Skeletal muscle tissue (tissue), 4 donors: ENCODE data around the gene SORCS1. TPM values are rescaled to one million over a fixed set of nuclear protein-coding genes. Genes with fewer than 3 reads are reported as not detected.

ENCODE experiments used
- H3K27ac ChIP-seq: one replicate; pipeline ENCODE4 v1.7.0; 2013; ENCODE audit warnings: mild to moderate bottlenecking, low read depth, low read length, inconsistent platforms
- H3K27me3 ChIP-seq, 3 donors: one replicate each; pipeline ENCODE4 v1.7.0; 2013; ENCODE audit warnings: low read length in 3 of 3; ENCODE audit not compliant: control insufficient read depth in 3 of 3, insufficient read depth in 3 of 3
- H3K36me3 ChIP-seq, 3 donors: one replicate each; pipeline ENCODE4 v1.7.0; 2013; ENCODE audit warnings: low read length in 3 of 3; ENCODE audit not compliant: control insufficient read depth in 3 of 3, insufficient read depth in 3 of 3
- H3K4me1 ChIP-seq, 3 donors: one replicate each; pipeline ENCODE4 v1.7.0; 2013; ENCODE audit warnings: low read length in 3 of 3, mild to moderate bottlenecking in 3 of 3; ENCODE audit not compliant: control insufficient read depth in 3 of 3, insufficient read depth in 3 of 3
- H3K4me3 ChIP-seq, 3 donors: one replicate each; pipeline ENCODE4 v1.7.0; 2013; ENCODE audit warnings: low read length in 3 of 3
- H3K9ac ChIP-seq, 3 donors: one replicate each; pipeline ENCODE4 v1.7.0; 2013; ENCODE audit warnings: low read length in 3 of 3, mild to moderate bottlenecking in 3 of 3, moderate library complexity in 2 of 3, low read depth in 1 of 3
- H3K9me3 ChIP-seq, 3 donors: one replicate each; pipeline ENCODE4 v1.7.0; 2013; ENCODE audit warnings: low read length in 3 of 3; ENCODE audit not compliant: control insufficient read depth in 3 of 3
- total RNA-seq: library from RNA; depleted of rRNA; stranded (reverse); fragments of >200 nt; gene quantifications from one replicate; pipeline ENCODE4 v1.2.3, GENCODE V29; 2014
- donor health status: Osteomylitis.

The SORCS1 gene
- total RNA-seq, 1 donor from 2014 or later, result 4.2 TPM

DNA sequence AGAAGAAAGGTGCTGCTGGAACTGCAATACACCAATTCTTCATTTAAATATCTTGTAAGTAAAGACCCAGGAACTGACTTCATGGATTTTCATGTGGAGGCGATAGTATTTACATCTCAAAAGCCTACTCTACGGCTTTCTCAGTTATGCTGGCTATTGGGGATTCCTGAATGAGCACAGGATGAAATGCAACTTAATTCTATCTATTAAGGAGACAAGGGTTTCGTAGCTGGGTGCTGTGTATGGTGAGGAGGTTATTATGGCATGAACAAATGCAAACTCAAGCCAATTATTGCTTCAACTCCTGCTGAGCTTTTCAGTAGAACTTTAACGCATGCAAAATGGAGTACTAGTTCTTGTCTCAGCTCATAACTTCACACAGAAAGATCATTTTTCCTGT, 251.2 kb downstream of the SORCS1 start:
- no peaks in the 10 kb centered on the region for H3K27me3 ChIP-seq
- no peak overlapping the region for H3K4me3 ChIP-seq
- no peaks in the 10 kb centered on the region for H3K36me3 ChIP-seq
- H3K4me1 ChIP-seq, result no peaks in the 10 kb centered on the region
- no peak overlapping the region for H3K27ac ChIP-seq
- H3K9ac ChIP-seq, result no peak overlapping the region
- no peaks in the 10 kb centered on the region for H3K9me3 ChIP-seq

DNA sequence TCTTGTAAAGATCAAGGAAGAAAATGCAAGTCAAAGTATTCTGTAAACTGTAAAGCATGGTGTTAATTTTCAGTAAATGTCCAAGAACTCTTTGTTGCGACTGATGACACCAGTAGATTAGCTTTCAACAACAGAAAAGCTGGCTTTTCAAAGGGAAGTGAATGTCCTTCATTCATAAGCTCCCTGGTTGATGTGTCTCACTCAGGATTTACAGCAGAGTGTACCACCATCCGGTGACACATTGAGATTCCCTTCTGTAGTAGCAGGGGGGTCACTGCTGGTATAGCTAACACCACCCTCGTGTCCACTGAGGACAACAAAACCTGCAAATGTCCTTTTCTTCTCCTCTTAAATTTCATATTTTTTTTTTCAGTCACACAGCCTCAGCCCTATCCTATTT, 253.4 kb downstream of the SORCS1 start:
- Histone ChIP-seq H3K36me3 (no peaks in the 10 kb centered on the region), H3K27ac (no peak overlapping the region), H3K27me3 (no peaks in the 10 kb centered on the region), H3K9me3 (no peaks in the 10 kb centered on the region), H3K9ac (no peak overlapping the region), H3K4me1 (no peaks in the 10 kb centered on the region), H3K4me3 (no peak overlapping the region)

- Histone ChIP-seq H3K27me3 (no peaks in the 10 kb centered on the region), H3K4me1 (no peaks in the 10 kb centered on the region), H3K4me3 (no peak overlapping the region), H3K9me3 (no peaks in the 10 kb centered on the region), H3K9ac (no peak overlapping the region), H3K36me3 (no peaks in the 10 kb centered on the region), H3K27ac (no peak overlapping the region)
Observed at GRCh38 chr10:106910666-106911065, 253.8 kb downstream of the SORCS1 start.

DNA sequence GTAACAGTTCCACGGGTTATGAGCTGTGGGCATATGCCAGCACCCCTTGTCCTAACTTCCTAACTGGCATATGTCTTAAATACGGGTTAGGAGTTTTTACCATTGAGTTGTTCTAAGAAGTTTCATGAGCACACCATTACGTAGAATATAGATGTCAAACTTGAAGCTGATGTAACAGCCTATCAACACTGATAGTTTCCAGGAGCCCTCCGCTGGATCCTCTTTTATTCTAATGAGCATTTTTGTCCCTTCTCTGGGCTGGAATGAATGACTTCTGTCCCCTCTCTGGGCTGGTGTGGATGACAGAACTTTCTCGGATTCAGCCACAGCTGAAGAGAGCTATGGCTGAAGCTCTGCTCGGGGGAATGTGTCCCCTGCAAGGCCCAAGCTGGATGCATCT, 256.3 kb downstream of the SORCS1 start:
- no peaks in the 10 kb centered on the region for H3K4me1 ChIP-seq
- H3K27me3 ChIP-seq, result no peaks in the 10 kb centered on the region
- H3K9me3 ChIP-seq, result no peaks in the 10 kb centered on the region
- no peak overlapping the region for H3K4me3 ChIP-seq
- no peaks in the 10 kb centered on the region for H3K36me3 ChIP-seq
- no peak overlapping the region for H3K27ac ChIP-seq
- H3K9ac ChIP-seq, result no peak overlapping the region

- no peak overlapping the region for H3K27ac ChIP-seq
- H3K9me3 ChIP-seq, result no peaks in the 10 kb centered on the region
- no peak overlapping the region for H3K9ac ChIP-seq
- no peaks in the 10 kb centered on the region for H3K27me3 ChIP-seq
- H3K36me3 ChIP-seq, result no peaks in the 10 kb centered on the region
- H3K4me1 ChIP-seq, result no peaks in the 10 kb centered on the region
- no peak overlapping the region for H3K4me3 ChIP-seq
Observed at GRCh38 chr10:106904209-106904608, 260.3 kb downstream of the SORCS1 start.

DNA sequence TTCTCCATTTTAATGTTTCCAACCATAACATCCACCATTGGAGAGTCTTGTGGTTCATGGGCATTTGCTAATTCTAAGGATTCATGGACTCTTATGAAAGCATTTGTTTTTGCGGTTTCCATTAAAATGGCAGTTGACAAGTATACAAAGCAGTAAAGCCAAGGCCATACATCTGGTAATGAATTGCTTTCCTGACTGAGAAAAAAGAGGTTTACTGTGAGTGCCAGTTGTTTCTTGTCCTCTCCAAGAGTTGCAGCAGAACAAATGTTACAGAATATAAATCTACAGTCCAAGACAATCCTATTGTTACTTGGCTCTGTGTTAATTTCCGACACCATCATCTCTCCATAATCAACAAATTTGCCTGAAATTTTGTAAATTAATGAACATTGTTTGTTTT, 261.3 kb downstream of the SORCS1 start:
- no peaks in the 10 kb centered on the region for H3K9me3 ChIP-seq
- H3K4me1 ChIP-seq, result no peaks in the 10 kb centered on the region
- no peaks in the 10 kb centered on the region for H3K27me3 ChIP-seq
- H3K9ac ChIP-seq, result no peak overlapping the region
- H3K36me3 ChIP-seq, result no peaks in the 10 kb centered on the region
- H3K4me3 ChIP-seq, result no peak overlapping the region
- H3K27ac ChIP-seq, result no peak overlapping the region

DNA sequence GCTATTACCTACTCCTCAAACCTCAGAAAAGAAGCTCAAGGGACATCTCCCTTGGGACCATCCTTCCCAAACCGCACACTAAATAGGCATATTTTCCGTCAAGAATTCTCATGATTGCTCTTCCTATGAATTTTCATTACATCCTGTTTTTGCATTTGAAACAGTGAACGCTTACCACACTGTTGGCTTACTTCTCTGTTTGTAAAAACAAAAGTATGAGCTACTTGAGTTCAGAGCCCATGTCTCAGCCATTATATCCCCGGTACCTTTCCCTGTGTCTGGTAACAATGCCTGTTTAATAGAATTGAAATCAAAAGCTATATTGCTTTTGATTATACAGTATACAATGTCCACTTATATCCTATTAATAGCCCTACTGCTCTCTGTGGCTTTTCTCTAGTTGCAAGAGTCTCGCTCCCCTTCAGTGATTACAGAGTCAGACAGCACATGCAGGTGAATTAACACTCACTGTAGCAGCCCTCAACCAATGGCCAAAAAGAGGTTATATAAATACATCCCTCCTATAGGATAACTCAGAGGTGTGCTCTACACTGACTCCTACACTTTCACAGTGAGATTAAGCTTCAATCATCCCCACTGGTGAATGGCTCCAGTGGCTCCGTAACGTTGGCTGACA, 264.4 kb downstream of the SORCS1 start:
- no peak overlapping the region for H3K9ac ChIP-seq
- no peaks in the 10 kb centered on the region for H3K4me1 ChIP-seq
- H3K4me3 ChIP-seq, result no peak overlapping the region
- no peaks in the 10 kb centered on the region for H3K27me3 ChIP-seq
- H3K36me3 ChIP-seq, result no peaks in the 10 kb centered on the region
- H3K27ac ChIP-seq, result no peak overlapping the region
- H3K9me3 ChIP-seq, result no peaks in the 10 kb centered on the region

DNA sequence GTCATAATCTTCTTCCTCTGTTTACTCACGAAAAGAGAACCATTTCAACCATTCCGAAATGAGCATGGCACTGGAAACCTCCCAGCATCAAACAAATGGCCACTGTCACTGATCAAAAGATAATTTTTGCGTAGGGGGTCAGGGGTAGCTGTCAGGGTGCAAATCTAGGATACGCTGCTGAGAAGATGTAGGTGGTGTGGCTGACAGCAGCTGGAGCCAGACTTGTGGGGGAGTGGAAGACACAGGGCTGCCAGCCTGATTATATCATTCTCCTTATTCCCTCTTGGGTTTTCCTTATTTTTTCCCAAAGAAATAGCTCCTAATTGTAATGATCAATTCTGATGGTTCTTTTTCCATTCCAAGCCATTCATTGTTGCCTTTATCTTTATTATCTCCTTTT, 266.1 kb downstream of the SORCS1 start:
- no peaks in the 10 kb centered on the region for H3K9me3 ChIP-seq
- no peak overlapping the region for H3K4me3 ChIP-seq
- H3K4me1 ChIP-seq, result no peaks in the 10 kb centered on the region
- H3K36me3 ChIP-seq, result no peaks in the 10 kb centered on the region
- H3K27me3 ChIP-seq, result no peaks in the 10 kb centered on the region
- H3K9ac ChIP-seq, result no peak overlapping the region
- H3K27ac ChIP-seq, result no peak overlapping the region

DNA sequence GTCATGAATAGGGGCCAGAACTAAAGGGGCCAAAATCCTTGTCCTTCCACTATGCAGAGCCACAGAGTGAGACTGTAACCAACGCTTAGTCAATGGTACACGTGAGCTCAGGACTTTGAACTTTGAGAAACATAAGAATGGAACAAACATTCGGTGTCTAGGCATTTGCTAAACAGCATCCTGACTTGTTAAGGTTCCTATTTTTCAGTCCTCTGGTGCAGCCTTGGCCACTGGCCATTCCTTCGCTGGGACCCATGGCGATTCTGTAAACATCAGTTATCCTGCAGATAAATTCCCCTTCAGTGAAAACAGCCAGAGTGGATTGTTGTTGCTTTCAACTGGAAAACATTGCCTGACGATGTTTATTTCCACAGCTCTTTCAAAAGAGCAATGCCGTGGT, 266.8 kb downstream of the SORCS1 start:
- Histone ChIP-seq H3K4me1 (no peaks in the 10 kb centered on the region), H3K27ac (no peak overlapping the region), H3K27me3 (no peaks in the 10 kb centered on the region), H3K9me3 (no peaks in the 10 kb centered on the region), H3K4me3 (no peak overlapping the region), H3K36me3 (no peaks in the 10 kb centered on the region), H3K9ac (no peak overlapping the region)

DNA sequence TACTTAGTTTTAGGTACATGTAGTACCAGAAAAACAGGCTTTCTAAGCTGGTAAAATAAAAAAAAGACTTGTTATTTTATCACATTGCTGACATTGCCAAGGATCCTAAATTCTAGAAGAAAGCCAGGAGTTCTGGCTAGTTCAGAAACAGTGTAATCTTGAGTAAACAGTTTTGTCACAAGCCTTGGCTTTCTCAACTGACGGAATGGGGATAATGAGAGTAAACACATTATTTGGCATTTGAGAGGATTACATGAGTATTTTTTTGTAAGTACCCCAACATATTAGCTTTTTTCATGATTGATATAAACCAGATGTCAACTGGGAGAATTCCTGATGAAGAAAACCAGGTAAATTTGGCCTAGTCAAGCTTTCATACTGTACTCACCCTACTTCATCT, 269.8 kb downstream of the SORCS1 start:
- Histone ChIP-seq H3K36me3 (no peaks in the 10 kb centered on the region), H3K27me3 (no peaks in the 10 kb centered on the region), H3K9ac (no peak overlapping the region), H3K9me3 (no peaks in the 10 kb centered on the region), H3K27ac (no peak overlapping the region), H3K4me1 (no peaks in the 10 kb centered on the region), H3K4me3 (no peak overlapping the region)

- H3K27ac ChIP-seq, result no peak overlapping the region
- no peaks in the 10 kb centered on the region for H3K4me1 ChIP-seq
Observed at GRCh38 chr10:106877574-106877973, 286.9 kb downstream of the SORCS1 start.

More at GRCh38 chr10:106877574-106877973, 286.9 kb downstream of the SORCS1 start:
- Histone ChIP-seq H3K4me3 (no peak overlapping the region), H3K27me3 (no peaks in the 10 kb centered on the region), H3K36me3 (no peaks in the 10 kb centered on the region), H3K9me3 (no peaks in the 10 kb centered on the region), H3K9ac (no peak overlapping the region)
